Measurements from ENCODE around the gene KIF5B.
"Not testable (repeated sequence)": the region's sequence is repeated elsewhere in the genome, so short reads cannot be mapped to it uniquely, and the experiment has no call there.

Gene KIF5B

DNA sequence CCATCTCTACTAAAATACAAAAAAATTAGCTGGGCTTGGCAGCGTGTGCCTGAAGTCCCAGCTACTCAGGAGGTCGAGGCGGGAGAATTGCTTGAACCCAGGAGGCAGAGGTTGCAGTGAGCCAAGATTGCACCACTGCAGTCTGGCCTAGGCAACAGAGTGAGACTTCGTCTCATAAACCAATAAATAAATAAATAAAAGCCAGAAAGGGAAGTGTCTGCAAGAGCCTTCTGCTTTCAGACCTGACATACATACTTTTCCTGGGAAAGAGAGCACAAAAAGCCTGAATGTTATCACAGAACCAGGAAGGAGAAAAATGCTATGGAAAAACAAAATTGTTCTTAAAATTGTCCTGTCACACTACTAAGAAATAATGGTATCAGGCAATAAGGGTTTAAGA, 4.1 kb upstream of the KIF5B start:
- no peak for DNase-seq (ENCODE audit: low read depth in 3 of 3)

DNA sequence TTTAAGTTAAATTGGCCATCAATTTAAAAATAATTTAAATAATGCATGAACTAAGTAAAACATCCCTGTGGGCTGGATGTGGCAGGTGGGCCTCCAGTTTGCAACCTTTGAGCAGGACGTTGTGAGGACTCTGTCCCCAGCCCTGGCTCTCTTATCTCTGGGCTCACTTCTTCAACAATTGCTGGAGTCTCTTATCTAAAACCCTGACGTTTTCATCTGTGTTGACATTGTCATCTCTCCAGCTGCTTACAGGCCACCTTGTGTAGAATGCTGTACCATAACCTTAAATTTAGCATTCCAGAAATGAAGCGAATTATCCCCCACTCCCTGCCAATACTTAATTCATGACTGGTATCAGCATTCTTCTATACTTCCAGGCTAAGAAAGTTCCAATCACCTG, 3.2 kb upstream of the KIF5B start:
- DNase-seq (ENCODE audit: low read depth in 3 of 3): no peak

DNA sequence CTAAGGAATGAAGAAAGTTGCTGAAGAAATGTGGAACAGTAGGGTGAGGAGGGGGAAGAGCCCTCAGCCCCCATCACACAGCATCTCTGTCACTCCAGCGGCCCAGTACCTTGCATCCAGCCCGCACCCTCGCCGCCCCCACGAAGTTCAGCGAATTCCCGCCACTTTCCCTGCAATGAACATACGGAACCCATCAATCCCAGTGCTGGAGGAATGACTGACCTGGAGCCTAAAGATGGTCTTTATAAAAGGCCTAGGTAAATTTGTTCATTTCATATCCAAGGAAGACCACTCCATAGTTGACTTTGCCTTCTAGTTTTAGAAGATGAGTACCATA, 779 bp upstream of the KIF5B start:
- DNase-seq (ENCODE audit: low read depth in 3 of 3): no peak

DNA sequence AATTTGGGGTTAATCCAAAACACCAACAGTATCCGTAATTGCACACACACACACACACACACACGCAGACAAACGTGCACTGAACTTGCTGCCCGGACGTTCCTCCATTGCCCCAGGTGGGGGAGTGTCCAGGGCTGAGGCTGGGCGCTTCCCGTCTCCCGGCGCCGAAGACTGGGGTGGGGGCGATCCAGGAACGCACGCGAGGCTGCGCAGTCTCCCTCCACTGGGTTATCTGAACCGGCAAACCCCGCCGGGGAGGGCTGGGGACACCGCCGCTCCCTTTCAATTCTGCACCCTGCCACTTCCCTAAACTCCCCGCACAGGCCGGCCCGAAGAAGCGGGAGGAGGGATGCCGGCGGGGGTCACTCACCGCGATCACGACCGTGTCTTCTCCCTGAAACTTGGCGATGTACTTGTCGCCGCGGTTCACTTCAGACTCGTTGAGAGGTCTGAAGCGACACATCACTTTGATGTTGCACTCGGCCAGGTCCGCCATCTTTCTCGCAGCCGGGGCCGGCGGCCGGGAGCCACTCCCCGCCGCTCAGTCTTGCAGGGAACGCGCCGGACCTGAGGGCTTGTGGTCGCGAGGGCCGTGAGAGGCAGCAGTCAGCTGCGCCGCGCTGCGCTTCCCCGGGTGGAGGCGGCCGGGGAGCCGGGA, 618 bp downstream of the KIF5B start:
- peak; percentile 26 to 44 (median 27) for DNase-seq (ENCODE audit: low read depth in 3 of 3)

DNA sequence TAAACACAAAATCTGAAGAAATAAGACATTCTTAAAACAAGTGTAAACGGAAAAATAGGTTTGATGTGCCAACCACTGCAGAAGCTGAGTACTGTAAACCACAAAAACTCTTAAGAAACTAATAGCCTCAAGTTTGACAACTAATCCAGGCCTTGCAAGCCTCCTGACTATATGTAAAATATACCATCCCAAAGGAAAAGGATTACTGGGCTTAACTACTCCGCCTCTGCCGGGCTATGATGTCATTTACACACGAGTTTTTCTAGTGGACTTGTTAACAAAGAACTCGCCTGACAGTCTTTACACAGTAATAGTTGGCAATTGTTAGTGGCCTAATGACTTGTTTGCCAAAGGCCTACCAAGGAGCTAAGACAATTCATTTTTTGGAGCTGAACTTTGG, 2.1 kb downstream of the KIF5B start:
- no peak for DNase-seq (ENCODE audit: low read depth in 3 of 3)

DNA sequence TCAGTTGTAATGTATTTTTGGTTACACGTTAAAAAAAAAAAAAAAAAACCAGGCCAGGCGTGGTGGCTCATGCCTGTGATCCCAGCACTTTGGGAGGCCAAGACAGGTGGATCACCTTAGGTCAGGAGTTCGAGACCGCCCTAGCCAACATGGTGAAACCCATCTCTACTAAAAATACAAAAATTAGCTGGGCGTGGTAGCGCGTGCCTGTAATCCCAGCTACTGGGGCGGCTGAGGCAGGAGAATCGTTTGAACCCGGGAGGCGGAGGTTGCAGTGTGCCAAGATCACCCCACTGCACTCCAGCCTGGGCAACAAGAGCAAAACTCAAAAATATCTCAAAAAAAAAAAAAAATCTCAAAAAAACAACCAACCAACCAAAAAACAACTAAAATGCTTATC, 2.8 kb downstream of the KIF5B start:
- not testable (repeated sequence) for DNase-seq (ENCODE audit: low read depth in 3 of 3)

DNA sequence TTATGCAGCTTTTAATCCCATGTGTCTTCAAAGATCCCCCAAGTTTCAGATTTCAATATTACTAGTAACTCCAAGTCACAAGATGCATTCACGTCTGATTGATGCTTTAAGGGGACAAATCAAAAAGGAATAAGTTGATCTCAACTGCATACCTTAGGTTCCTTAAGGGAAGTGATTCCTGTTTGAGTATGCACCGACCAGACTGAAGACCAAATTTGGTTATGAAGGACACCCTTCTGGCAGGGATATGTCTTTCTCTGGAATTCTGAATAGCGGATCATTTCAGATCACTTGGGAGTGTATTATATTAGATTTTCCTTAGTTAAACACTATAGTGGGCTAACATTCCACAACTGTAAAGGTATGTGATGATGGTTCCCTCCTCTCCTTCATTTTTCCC, 4.3 kb downstream of the KIF5B start:
- DNase-seq (ENCODE audit: low read depth in 3 of 3): no peak

DNA sequence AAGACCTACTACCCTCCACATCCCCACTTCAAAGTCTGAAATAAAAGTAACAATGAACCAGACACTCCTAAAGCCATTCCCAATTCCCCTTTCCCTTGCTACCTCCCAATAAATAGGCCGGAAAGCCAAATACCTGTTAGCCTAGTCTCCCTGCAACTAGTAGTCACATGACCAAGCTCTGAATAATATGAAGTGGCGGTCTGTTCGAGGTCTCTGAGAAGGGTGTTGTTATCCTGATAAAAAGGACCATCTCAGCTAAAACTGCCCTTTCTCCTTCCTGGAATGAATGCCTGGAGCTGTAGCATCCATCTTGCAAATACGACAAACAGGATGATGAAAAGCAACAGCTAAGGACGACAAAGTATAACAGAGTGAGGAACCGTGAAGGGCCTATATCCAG, 6.0 kb downstream of the KIF5B start:
- no peak for DNase-seq (ENCODE audit: low read depth in 3 of 3)

DNA sequence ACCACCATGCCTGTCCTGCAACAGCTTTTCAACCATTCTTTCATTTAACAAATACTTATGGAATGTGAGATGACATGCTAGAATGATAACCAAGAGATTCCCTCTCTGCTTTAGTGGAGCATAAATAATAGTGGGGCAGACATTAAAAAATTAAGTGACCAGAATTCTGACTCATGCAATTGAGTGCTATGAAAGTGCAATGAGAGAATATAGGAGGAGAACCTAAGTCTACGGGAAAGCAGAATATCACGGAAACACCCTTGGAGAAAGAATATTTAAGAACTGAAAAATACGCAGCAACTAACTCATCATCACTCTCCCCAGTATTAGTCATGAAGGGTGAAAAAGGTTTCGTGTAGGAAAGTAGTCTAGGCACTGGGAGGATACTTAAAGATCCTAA, 7.1 kb downstream of the KIF5B start:
- DNase-seq (ENCODE audit: low read depth in 3 of 3): no peak

DNA sequence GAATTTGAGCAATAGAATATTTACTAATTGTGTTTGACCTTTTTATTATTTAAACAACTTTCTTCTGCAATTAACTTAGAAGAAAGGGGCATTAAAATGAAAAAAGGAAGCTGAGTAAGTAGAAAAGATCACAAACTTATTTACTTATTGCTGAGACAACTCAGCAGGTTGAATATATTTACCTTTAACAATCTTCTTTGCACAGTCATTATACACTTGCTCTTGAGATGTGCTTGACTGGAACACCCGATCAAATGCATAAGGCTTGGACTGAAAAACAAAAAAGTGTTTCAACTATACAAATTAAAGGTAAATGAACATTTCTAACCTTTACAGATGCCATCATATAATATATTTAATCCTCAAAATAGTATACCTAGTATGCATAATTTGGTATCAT, 7.9 kb downstream of the KIF5B start:
- DNase-seq (ENCODE audit: low read depth in 3 of 3): no peak

DNA sequence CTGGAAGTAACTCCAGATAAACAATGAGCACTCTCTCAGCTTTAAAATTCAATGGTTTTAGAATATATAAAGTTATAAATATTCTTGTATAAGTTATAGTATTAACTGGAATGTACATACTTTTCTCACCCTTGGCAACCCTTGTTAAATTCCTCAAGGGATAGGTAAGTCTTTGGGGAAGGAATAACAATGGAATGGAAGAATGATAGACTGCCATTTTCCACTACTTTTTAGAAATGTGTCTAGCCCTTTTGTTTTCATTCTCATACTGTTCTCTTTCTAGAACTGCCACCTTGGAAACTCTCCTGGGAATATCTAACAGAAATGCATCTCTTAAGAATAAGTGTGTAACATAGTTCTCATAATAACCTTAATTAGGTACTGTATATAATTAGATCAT, 8.3 kb downstream of the KIF5B start:
- DNase-seq (ENCODE audit: low read depth in 3 of 3): no peak

DNA sequence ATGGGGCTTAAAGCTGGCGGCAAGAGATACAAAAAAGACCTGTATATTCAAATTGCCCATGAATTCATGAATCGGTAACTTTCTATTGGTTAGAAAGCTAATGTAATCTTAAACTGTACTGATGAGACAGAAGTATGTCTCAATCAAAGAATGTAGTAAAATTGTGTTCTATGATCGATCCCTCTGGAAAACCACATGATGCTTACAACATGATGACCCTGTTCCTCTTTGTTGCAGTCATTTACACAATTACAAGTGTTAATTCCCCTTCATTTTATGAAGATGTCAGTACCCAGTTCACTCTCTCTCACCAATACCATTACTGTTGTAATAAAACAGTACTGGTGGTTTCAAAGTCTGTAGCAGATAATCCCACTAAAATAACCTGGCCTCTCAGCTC, 10.1 kb downstream of the KIF5B start:
- no peak for DNase-seq (ENCODE audit: low read depth in 3 of 3)

DNA sequence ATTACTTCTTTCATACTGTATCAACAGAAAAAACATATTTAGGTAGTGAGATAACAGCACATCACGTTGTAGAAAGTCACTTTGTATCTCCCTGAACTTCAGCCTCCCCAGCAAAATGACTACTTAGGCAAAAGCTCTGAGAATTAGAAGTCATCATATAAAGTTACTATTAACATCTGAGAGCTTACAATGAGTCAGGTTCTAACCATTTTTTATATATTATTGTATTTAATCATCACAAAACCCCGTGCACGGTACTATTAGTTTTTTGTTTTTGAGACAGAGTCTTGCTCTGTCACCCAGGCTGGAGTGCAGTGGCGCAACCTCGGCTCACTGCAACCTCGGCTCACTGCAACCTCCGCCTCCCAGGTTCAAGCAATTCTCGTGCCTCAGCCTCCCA, 13.5 kb downstream of the KIF5B start:
- not testable (repeated sequence) for DNase-seq (ENCODE audit: low read depth in 3 of 3)

DNA sequence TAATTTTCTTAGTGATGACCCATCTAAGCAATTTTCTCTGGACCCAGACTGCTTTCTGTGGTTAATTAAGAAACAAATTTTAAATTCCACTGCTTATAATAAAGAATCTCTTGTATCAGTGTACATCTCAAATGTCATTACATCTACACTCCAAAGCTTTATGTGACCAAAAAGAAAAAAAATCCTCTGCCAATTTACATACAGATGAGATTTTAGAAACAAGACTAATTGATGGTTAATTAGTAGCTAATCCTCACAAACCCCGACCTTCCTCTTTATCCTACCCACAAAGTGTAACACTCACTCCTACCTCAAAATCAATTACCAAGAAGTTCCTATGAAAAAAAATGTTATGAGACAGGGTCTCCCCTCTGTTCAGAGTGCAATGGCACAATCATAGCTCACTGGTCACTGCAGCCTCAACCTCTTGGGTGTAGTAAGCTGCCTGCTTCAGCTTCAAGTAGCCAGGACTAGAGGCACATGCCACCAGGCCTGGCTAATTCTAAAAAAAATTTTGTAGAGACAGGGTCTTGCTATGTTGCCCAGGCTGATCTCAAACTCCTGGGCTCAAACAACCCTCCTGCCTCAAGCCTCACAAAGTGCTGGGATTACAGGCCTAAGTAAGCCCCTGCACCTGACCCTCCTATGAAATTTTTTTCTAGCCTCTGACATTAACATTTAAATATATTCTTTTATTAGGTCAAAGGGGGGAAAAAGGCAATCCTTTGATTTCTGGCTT, 14.8 kb downstream of the KIF5B start:
- no peak for DNase-seq (ENCODE audit: low read depth in 3 of 3)

DNA sequence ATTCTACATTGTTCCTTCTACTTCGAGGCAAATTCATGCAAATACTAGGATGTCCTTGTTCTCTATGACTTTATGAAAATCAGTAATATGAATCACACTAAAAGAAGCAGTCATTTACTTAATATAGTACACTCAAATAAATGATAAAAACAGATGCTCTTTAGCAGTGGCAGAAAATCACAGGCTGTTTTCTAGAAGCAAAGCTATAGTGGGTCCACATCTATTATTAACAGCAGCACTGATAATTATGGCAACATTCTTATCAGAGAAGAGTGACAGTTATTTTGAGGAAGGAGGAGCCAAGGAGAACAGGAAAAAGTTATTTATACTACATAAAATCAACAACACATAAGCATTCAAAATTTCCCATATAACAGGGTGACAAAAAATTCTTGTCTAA, 16.5 kb downstream of the KIF5B start:
- no peak for DNase-seq (ENCODE audit: low read depth in 3 of 3)

DNA sequence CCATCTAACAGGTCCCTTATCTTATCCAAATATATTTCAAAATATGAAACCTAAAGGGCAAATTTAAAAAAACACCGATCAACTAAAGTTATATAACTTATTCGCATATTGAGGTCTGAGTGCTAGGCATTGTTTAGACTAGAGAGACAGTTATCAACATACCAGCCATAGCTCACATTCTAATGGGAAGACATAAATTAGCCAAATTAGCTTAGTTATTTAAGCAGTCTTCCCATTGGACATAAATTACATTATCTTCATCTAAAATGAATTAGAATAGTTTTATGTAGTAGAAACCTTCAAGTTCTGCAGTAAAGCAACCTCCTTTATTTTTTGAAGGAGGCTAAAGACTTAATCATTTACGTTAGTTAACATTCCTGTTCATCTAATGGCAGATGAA, 17.4 kb downstream of the KIF5B start:
- no peak for DNase-seq (ENCODE audit: low read depth in 3 of 3)

DNA sequence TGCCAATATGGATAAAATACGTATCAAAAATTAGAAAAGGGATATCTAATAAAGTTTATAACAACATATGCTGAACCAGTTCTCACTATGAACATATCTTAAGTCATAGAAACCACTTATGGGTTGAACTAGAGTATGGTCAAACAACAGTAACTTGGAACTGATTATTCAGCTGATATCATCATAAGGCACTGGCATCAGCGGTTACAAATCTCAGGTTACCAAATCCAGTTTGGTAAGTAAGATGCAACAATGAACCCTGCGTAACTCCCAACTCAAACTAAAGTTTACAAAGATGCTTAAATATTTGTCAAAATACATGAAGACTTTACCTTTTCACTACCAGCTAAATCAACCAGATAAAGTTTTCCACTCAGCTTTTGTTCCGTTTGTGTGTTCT, 19.3 kb downstream of the KIF5B start:
- DNase-seq (ENCODE audit: low read depth in 3 of 3): no peak

DNA sequence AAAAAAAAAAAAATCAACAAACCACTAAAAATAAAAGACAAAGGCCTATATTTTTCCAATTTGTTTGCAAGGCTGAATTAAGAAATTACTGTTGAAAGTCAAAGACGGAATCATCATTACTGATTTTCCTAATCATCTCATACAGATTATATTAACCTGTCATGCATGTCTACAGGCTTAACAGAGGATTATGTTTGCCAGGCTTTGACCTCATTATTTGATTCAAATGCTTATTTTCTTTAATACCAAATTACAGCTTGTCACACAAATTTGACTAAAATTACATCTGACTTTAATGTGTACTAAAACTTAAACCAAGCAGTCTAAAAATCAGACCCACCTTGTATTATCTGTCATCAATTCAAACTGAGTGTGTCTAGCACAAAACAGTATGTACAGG, 21.2 kb downstream of the KIF5B start:
- DNase-seq (ENCODE audit: low read depth in 3 of 3): no peak

DNA sequence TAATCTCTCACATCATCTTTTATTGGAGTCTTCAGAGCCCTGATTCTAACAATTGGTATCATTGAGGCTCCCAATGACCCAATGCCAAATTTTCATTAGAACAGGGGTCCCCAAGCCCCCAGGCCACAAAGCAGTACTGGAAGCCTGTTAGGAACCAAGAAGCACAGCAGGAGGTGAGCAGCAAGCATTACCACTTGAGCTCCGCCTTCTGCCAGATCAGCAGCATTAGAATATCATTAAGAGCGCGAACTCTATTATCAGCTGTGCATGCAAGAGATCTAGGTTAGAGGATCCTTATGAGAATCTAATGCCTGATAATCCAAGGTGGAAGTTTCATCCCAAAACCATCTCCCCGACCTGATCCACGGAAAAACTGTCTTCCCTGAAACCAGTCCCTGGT, 23.1 kb downstream of the KIF5B start:
- DNase-seq (ENCODE audit: low read depth in 3 of 3): no peak

DNA sequence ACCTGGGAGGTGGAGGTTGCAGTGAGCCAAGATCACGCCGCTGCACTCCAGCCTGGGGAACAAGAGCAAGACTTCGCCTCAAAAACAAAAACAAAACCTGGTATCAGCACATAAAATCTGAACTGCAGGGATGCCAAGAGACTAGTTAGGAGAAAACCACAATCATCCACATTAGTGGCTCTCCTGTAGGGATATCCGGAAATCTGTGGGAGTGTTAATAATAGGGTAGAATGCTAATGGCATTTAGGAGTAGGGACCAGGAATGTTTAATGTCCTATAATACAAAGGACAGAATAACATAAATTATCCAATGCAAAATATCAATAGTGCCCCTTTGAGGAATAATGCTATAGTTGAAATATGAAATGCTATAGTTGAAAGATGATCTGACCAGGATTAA, 24.3 kb downstream of the KIF5B start:
- no peak for DNase-seq (ENCODE audit: low read depth in 3 of 3)

DNA sequence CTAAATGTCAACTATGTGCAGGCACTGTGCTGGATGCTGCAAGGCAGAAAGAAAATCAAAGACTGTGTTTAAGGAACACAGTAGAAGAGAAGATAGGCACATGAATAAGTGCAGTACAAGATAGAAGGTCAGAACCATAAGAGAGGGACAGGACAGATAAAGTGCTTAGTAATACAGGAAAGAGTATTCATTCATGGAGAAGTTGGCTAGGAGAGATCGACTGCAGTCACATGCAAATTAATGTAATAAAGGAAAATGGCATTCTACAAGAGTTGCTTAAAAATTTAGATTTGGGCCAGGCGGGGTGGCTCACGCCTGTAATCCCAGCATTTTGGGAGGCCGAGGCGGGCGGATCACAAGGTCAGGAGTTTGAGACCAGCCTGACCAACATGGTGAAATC, 24.8 kb downstream of the KIF5B start:
- DNase-seq (ENCODE audit: low read depth in 3 of 3): no peak

DNA sequence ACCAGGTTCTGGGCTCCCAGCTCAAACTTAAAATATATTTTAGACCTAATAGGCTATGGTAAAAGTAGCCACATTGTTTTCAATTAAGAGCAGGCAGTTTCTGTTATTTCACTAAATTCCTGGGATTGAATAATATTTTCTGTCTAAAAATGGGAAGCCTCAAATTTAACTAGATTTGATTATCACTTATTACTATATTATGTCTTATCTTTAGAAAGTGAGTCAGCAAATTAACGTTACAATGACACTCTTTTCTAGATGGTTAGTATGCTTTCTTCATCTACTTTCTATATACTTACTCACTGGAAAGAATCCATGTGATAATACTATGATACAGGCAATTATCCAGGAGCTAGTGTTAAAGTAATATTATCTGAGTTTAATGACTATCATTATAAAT, 27.5 kb downstream of the KIF5B start:
- DNase-seq (ENCODE audit: low read depth in 3 of 3): no peak

DNA sequence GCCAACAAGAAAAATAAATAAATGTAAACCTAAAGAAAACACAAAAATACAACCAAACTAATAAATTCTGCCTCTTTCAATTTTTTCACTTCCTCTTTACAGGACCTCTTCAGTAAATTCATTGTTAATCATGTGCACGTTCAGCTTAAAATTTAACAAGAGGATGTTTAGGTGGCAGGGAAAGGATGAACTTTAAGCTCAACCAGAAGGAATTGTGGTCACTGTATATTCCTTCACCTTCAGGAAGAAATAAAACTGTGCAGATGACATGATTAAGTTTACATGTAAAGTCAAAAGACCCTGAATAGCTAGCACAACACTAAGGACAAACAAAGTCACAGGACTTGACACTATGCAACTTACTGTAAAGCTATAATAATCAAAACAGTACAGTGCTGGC, 33.0 kb downstream of the KIF5B start:
- DNase-seq (ENCODE audit: low read depth in 3 of 3): no peak

DNA sequence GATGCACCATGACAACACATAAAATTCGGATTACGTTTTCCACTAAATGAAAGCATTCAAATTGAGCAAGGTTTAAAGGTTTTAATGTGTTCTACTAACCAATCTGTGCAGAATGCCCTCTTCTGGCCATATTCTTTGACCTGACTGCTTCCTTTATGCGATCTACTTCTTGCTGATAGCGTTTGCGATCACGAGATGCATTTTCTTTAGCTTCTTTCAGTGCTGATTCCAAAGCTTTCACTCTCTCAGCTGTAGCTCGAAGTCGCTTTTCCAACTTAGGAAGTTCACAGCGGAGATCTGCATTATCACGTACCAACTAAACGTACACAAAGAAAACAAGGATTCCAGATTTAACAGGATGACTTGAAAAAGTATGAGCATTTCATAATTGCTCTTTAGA, 39.2 kb downstream of the KIF5B start:
- DNase-seq (ENCODE audit: low read depth in 3 of 3): no peak

Measured in stimulated activated CD4-positive, alpha-beta T cell treated with anti-CD3 and anti-CD28 coated beads, TNF-alpha, amount 100 ng/mL, for 24 hours (primary cell).